Uterus (tissue), 2 donors: ENCODE data around the gene PCDHGB5.

Experiments
- POLR2A ChIP-seq, 2 donors: fragments of 450-650 bp; IDR thresholded peaks; one replicate each; pipeline ENCODE4 v1.6.1; 2016; ENCODE audit warnings: antibody characterized with exemption in 2 of 2, mild to moderate bottlenecking in 1 of 2, moderate library complexity in 1 of 2
- TF ChIP-seq, protein P1 (sequence below), 4 experiments: fragments of 200-600 bp in 2 of 4; fragments of 450-650 bp in 2 of 4; sonication (generic) in 2 of 4; IDR thresholded peaks; one replicate each; pipeline ENCODE4 v1.5.1; 2016 to 2019; ENCODE audit warnings: antibody characterized with exemption in 4 of 4, mild to moderate bottlenecking in 2 of 4, moderate library complexity in 1 of 4

DNA sequence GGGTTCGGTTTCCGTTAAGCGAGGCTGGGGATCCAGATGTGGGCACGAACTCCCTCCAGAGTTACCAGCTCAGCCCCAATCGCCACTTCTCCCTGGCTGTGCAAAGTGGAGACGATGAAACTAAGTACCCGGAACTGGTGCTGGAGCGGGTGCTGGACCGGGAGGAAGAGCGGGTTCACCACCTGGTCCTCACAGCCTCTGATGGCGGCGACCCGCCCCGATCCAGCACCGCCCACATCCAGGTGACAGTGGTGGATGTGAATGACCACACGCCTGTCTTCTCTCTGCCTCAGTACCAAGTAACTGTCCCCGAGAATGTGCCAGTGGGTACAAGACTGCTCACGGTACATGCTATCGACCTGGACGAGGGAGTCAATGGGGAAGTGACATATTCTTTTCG, 14.4 kb upstream of the PCDHGB5 start:
- TF ChIP-seq, protein P1, sequence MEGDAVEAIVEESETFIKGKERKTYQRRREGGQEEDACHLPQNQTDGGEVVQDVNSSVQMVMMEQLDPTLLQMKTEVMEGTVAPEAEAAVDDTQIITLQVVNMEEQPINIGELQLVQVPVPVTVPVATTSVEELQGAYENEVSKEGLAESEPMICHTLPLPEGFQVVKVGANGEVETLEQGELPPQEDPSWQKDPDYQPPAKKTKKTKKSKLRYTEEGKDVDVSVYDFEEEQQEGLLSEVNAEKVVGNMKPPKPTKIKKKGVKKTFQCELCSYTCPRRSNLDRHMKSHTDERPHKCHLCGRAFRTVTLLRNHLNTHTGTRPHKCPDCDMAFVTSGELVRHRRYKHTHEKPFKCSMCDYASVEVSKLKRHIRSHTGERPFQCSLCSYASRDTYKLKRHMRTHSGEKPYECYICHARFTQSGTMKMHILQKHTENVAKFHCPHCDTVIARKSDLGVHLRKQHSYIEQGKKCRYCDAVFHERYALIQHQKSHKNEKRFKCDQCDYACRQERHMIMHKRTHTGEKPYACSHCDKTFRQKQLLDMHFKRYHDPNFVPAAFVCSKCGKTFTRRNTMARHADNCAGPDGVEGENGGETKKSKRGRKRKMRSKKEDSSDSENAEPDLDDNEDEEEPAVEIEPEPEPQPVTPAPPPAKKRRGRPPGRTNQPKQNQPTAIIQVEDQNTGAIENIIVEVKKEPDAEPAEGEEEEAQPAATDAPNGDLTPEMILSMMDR (IDR thresholded peaks at IDR 0.05) = no peak
- TF ChIP-seq POLR2A (IDR thresholded peaks at IDR 0.05) = no peak
